GM12878 (cell line): ENCODE data around the gene CROT. TPM values are rescaled to one million over a fixed set of nuclear protein-coding genes. Genes with fewer than 3 reads are reported as not detected.

Experiments
- ATAC-seq: fragments of 200-7000 bp; cut with Tn5 transposase; 3 replicates; pipeline ENCODE4 v1.9.1; 2020; ENCODE audit warnings: mild to moderate bottlenecking, moderate library complexity
- BruUV-seq: library from RNA; stranded (reverse); fragments of 400-500 nt; replicated peaks from 2 replicates; lab custom pipeline; 2021; lab: Mats Ljungman, UMichigan
- CTCF ChIA-PET: fragments of 300-600 bp; sonication (Branson Sonifier 250); formaldehyde crosslinking; extraction: SDS; loops from one replicate; lab custom pipeline; 2021; ENCODE audit warnings: inconsistent platforms; lab: Yijun Ruan, JAX
- POLR2A ChIA-PET: fragments of 350-600 bp; formaldehyde crosslinking; extraction: SDS; loops from one replicate; lab custom pipeline; 2021; ENCODE audit warnings: inconsistent platforms; lab: Charles Lee
- RAD21 ChIA-PET: fragments of 300-600 bp; sonication (Branson Sonifier 250); formaldehyde crosslinking; loops from one replicate; lab custom pipeline; 2023; ENCODE audit warnings: antibody characterized with exemption; ENCODE audit not compliant: unreplicated experiment; lab: Charles Lee
- SMC1A ChIA-PET: fragments of 300-600 bp; sonication (Branson Sonifier 250); formaldehyde crosslinking; loops from one replicate; lab custom pipeline; 2023; ENCODE audit not compliant: unreplicated experiment, uncharacterized antibody; lab: Charles Lee
- DNase-seq: peaks from one replicate; pipeline ENCODE4 v3.0.0-alpha.2; 2011; ENCODE audit warnings: low read depth, low spot score
- FAIRE-seq: peaks from 3 replicates; lab custom pipeline; 2011; peaks lifted over from hg19 to GRCh38; lab: Jason Lieb, UNC
- H2AFZ ChIP-seq: 2 replicates; pipeline ENCODE4 v1.6.0; 2011; ENCODE audit warnings: low read depth, low read length, control low read depth; ENCODE audit not compliant: control insufficient read depth
- H3K27ac ChIP-seq: 2 replicates; pipeline ENCODE4 v1.5.1; 2011; ENCODE audit warnings: control low read depth; ENCODE audit not compliant: control insufficient read depth, insufficient read depth
- H3K27me3 ChIP-seq, 2 experiments: replicated peaks in 1 of 2; 2 replicates each; pipeline versions ENCODE4 v1.6.0 to v1.6.1; 2011; ENCODE audit warnings: low read length in 1 of 2; ENCODE audit not compliant: control insufficient read depth in 2 of 2, insufficient read depth in 2 of 2
- H3K36me3 ChIP-seq, 2 experiments: 2 replicates each; pipeline ENCODE4 v1.5.1; 2011; ENCODE audit warnings: low read length in 1 of 2; ENCODE audit not compliant: control insufficient read depth in 2 of 2, insufficient read depth in 2 of 2
- H3K4me1 ChIP-seq: 2 replicates; pipeline ENCODE4 v1.6.1; 2011; ENCODE audit warnings: mild to moderate bottlenecking, low read length, moderate library complexity, mixed read lengths; ENCODE audit not compliant: control insufficient read depth, insufficient read depth
- H3K4me2 ChIP-seq: 2 replicates; pipeline ENCODE4 v1.6.0; 2011; ENCODE audit warnings: control low read depth; ENCODE audit not compliant: control insufficient read depth, insufficient read depth
- H3K4me3 ChIP-seq: fragments of 200-600 bp; sonication (generic); 2 replicates; pipeline ENCODE4 v1.5.1; 2016
- H3K79me2 ChIP-seq: 2 replicates; pipeline ENCODE4 v1.6.0; 2011; ENCODE audit warnings: low read length; ENCODE audit not compliant: control insufficient read depth, insufficient read depth
- H3K9ac ChIP-seq: 2 replicates; pipeline ENCODE4 v1.8.0; 2011; ENCODE audit warnings: low read length, control low read depth, mixed read lengths; ENCODE audit not compliant: control insufficient read depth, insufficient read depth
- H3K9me3 ChIP-seq: replicated peaks from 3 replicates; pipeline ENCODE4 v1.5.1; 2011; ENCODE audit warnings: mild to moderate bottlenecking, low read length; ENCODE audit not compliant: control insufficient read depth, insufficient read depth
- H4K20me1 ChIP-seq: 2 replicates; pipeline ENCODE4 v1.6.0; 2011; ENCODE audit not compliant: control insufficient read depth, insufficient read depth
- ATF7 ChIP-seq: fragments of 450-650 bp; IDR thresholded peaks from 2 replicates; pipeline ENCODE4 v1.6.1; 2016; ENCODE audit warnings: low read depth, mild to moderate bottlenecking
- CHD4 ChIP-seq: fragments of 200-600 bp; sonication (generic); IDR thresholded peaks from 2 replicates; pipeline ENCODE4 v1.6.1; 2016; ENCODE audit warnings: mild to moderate bottlenecking
- DPF2 ChIP-seq: fragments of 450-650 bp; IDR thresholded peaks from 2 replicates; pipeline ENCODE4 v1.6.1; 2017; ENCODE audit warnings: mild to moderate bottlenecking
- EP300 ChIP-seq, 2 experiments: fragments of 150-350 bp in 1 of 2; IDR thresholded peaks; 2 replicates each; pipeline ENCODE4 v1.6.1; 2011 to 2012; ENCODE audit warnings: low read depth in 2 of 2, low read length in 2 of 2, borderline replicate concordance in 1 of 2, improper control_type of control experiment in 1 of 2, inconsistent platforms in 1 of 2; ENCODE audit not compliant: control insufficient read depth in 1 of 2
- FOXM1 ChIP-seq: IDR thresholded peaks from 2 replicates; pipeline ENCODE4 v1.6.1; 2012; ENCODE audit warnings: low read depth, mild to moderate bottlenecking, inconsistent platforms, low read length, moderate library complexity
- WGBS: methylation state at CpG from one replicate; pipeline ENCODE4 v1.1.6; 2016; ENCODE audit warnings: low lambda C conversion rate; ENCODE audit not compliant: insufficient replicate concordance, insufficient coverage; ENCODE audit errors: missing lambda C conversion rate; 5-methylcytosine and 5-hydroxymethylcytosine counted together
- in situ Hi-C: fragments of 300-500 bp; cut with MboI; formaldehyde crosslinking; loops from 9 replicates; pipeline ENCODE4 v1.14.3; 2018; ENCODE audit warnings: mixed read lengths
- intact Hi-C: fragments of 100-400 bp; cut with micrococcal nuclease; formaldehyde crosslinking; loops from one replicate; pipeline ENCODE4 v1.14.2; 2022; ENCODE audit not compliant: unreplicated experiment
- polyA plus RNA-seq, 11 experiments: library from polyadenylated mRNA; depleted of rRNA in 4 of 11; unstranded in 6 of 11; stranded (reverse) in 5 of 11; fragments of >200 nt; fragmentation: Nextera tagmentation in 4 of 11; fragmentation: Illumina TruSeq in 1 of 11; extraction: Ambion mirVana in 4 of 11; extraction: Trizol in 1 of 11; gene quantifications; 1 replicate in 1 of 11; 2 replicates in 10 of 11; pipeline versions ENCODE4 v1.2.1 to v1.2.3, GENCODE V29; 2011 to 2016; ENCODE audit warnings: inconsistent platforms in 2 of 11, missing spikeins in 2 of 11, low read depth in 1 of 11
- total RNA-seq, 4 experiments: library from RNA; depleted of rRNA in 3 of 4; stranded (reverse); fragments of >200 nt in 3 of 4; fragmentation: Illumina TruSeq in 1 of 4; extraction: Trizol in 1 of 4; gene quantifications; 2 replicates each; pipeline versions ENCODE4 v1.2.1 to v1.2.3, GENCODE V29; 2013 to 2021

The CROT gene
- total and polyA plus RNA-seq, 10 of the 15 experiments (the other 5 are each of a cell fraction or from before 2014, with no cell fraction given) = 5.5 to 15.9 (median 12.1) TPM

DNA sequence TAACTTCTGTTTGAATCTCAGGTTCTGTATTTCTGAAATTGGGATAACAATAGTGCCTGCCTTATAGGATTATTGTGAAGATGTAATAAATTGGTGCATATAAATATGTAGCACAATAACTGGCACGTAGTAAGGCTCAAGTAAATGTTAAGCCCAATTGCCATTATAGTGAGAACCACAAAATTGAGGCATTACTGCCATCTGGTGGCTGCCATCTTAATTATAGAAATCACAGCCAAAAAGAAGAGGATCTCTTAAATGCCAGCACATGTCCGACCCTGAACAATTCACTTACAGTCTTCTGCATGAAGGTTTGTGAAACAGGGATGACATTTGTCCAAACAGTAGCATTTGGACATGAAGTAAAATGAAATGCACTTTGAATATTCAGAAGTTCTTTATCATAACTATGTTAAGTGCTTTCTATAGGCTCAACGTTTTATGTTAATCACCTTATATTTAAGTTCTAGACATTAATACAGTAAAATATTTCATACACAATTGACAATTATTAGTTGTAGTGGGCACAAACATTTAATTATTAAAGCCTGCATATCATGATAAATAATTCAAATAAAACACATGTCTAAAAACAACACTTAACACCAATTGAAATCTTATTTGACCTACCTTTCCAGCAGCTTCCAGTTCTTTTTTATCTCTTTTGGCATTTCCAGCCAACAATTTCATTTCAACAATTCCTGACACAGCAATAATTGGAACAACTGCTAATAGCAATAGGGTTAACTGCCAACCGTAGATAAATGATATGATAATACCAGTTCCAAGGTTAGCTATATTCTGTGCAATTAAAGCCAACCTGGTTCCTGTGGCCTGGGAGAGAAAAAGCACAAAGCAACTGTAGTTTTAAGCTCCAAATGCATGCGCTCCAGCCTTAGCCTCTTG is 71.5 kb downstream of the CROT start (continued):
- TF ChIP-seq CHD4 (no peak), FOXM1 (0 out of 2 replicates have a peak, but pooled peaks have one; percentile 25)

DNA sequence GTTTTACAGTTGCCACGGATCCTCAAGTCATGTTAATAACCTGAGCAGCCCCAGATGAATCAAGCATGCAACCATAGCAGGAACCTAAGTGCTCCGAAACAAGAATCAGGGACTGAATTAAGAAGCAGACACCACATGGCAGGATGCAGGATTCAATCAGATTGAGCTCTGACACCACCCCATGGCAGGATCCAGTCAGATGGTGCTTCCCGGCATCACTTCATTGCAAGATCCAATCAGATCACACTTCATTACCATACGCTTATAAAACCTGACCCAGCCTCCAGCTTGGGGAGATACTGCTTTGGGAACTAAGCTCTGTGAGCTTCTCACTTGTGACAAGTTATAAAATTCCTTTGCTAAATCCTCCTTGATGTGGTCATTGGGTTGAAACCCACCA is 74.7 kb downstream of the CROT start:
- TF ChIP-seq DPF2 (no peak), ATF7 (no peak), EP300 (IDR thresholded peaks at IDR 0.05; ENCODE audit: borderline replicate concordance in 1 of 2, control insufficient read depth in 1 of 2, low read depth in 2 of 2, low read length in 2 of 2) (no peak)
- Histone ChIP-seq H3K79me2 (no peaks in the 10 kb centered on the region), H3K36me3 (no peaks in the 10 kb centered on the region; a peak in 1 of 4 replicates), H3K27ac (no peak overlapping the region), H3K4me1 (no peaks in the 10 kb centered on the region), H3K4me2 (no peak overlapping the region), H3K9me3 (no peaks in the 10 kb centered on the region), H3K27me3 (no peaks in the 10 kb centered on the region), H3K4me3 (no peak overlapping the region), H3K9ac (no peak overlapping the region), H2AFZ (no peak overlapping the region), H4K20me1 (no peaks in the 10 kb centered on the region)
- ChIA-PET CTCF (interaction anchor here (0.6 to 11.2 kb wide), 6 partner anchors 10 to 389 kb away, joined by 3 to 296 read pairs (median 7); no protein-coding TSS in a partner anchor), SMC1A (interaction anchor here (0.6 to 11.1 kb wide), 6 partner anchors 8 to 507 kb away, joined by 3 to 260 read pairs (median 22); no protein-coding TSS in a partner anchor), RAD21 (interaction anchor here (0.7 to 7.2 kb wide), 4 partner anchors 26 to 112 kb away, joined by 3 to 109 read pairs (median 3); no protein-coding TSS in a partner anchor), POLR2A (interaction anchor here (0.6 kb wide), 1 partner anchor 11 kb away, joined by 3 read pairs; no protein-coding TSS in a partner anchor)
- ATAC-seq = no peak
- no peak for FAIRE-seq
- in situ Hi-C loops (loop anchor here (5.0 to 25.0 kb wide), 2 partner anchors 108 to 483 kb away; no protein-coding TSS in a partner anchor), intact Hi-C loops (no loop called here)
- no TSS peak for BruUV-seq
- WGBS = 78% methylated on average over 4 of the region's 4 CpGs
- DNase-seq = no peak
